NCI-H748 treated with DMSO at 0.1 percent for 48 hours (cell line): ENCODE measurements around the gene APOOL.

Experiments
- DNase-seq: peaks from one replicate; lab custom pipeline; 2025; lab: John Stamatoyannopoulos, UW

APOOL gene

DNA sequence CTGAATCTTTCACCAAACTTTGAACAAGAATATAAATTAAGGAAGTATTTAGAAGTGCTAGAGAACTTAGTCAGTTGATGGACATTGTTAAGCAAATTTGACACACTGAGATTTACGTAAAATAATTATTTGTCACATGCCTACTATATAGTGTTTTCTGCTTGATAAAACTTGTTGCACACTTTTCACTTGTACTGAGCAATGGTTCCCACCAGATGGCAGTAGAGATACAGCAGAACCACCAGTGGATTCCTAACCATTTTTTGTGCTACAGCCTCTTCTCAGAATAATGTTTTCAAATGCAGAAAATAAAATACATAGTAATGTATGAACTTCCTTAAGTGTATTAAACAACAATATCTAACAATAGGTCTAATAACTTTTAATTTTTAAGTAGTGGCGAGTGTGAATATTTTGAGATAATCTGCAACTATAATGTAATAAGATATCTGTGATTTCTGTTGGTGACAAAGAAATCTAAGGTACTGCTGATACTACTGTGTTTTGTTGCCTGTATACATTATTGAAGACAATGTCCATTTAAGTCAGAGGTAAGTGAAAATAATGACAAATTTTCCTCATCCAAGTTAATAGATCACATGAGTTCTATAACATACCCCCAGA, 81.2 kb downstream of the APOOL start:
- DNase-seq: peak; percentile 10

DNA sequence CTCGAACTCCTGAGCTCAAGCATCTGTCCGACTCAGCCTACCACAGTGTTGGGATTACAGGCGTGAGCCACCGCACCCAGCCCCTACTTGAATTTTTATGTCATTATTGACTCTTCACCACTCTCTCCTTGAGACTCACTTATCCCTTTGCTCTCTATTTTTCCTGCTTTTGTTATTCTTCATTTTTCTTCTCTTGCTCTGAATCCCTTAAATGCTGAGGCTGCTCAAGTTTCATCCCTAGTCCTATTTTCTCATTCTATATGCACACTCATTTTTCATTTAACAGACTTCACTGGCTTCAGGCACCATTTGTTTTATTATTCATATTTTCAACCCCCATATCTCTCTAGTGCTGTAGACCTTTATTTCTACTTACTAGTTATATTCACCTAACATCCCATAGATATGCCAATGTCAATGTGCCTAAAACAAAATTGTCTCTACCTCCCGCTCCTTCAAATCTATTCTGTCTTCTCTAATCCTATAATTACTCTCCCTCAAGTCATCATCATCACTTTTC, 85.7 kb downstream of the APOOL start:
- DNase-seq: no peak

DNA sequence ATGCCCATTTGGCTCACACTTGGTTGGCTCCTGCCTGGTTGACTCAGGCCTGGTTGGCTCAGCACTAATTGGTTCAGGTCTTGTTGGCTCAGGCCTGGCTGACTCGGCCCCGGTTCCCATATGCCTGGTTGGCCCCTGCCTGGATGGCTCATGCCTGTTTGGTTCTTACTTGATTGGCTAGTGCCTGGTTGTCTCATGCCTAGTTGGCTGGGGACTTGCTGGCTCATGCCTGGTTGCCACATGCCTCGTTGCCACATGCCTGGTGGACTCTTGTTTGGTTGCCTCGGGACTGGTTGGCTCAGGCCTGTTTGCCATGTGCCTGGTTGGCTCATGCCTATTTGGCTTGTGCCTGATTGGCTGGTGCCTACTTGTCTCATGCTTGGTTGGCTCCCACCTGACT, 103.7 kb downstream of the APOOL start:
- DNase-seq: no peak

DNA sequence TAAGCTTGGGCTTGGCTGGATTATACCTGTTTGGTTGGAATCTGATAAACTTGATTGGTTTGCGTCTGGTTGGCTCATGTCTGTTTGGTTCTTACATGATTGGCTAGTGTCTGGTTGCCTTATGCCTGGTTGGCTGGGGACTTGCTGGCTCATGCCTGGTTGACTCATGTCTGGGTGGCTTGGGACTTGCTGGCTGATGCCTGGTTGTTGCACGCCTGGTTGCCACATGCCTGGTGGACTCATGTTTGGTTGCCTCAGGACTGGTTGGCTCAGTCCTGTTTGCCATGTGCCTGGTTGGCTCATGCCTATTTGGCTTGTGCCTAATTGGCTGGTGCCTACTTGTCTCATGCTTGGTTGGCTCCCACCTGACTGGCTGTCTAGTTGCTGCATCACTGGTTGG, 104.5 kb downstream of the APOOL start:
- no peak for DNase-seq

DNA sequence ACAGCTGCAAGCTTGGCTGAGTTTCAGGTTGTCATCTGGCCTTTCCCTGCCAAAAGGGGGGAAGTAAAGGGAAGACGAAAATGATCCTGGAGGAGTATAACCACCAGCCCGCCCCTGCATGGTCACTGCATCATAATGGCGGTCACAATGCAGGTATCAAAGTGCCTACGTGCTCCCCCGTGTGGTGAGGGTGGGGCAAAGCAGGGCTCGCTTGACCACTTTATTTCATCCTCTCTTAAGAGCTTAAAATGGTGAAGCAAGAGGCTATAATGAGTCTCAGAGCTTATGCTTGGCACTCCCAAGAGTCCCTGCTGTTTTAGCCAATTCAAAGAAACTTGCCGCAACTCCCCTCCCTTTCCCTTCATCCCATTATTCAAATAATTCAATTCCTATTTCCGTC, 105.6 kb downstream of the APOOL start:
- no peak for DNase-seq

DNA sequence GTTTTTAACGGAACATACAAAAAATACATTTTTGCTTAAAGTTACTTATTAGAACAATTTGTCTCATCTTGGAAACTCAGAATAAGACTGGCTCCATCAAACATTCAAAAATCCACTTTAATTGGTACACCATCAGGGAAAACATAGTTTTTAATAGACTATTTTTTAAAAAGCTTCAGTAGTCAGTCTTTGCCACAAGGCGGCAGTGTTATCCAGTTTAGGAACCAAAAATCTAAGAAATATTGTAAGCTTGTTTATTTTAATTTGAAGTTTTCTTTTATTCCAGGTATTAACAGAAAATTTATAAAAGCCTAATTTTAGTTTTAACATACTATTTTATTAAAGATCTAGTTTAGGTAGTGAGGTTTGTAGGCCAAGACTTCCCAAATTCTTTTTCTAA, 107.7 kb downstream of the APOOL start:
- DNase-seq: no peak

DNA sequence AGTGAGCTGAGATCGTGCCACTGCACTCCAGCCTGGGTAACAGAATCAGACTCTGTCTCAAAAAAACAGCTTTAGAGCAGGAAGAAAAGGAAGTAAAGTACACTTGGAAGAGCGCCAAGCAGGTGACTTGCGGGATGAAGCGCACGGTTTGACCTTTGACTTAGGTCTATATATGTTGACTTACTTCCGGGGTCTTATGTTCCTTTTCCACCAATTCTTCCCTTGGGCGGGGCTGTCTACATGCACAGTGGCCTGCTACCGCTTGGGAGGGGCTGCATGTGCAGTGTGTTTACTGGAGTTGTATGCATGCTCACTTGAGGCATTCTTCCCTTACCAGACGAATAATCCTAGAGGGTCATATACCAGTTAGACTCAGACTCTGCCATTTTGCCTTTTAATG, 108.6 kb downstream of the APOOL start:
- no peak for DNase-seq

DNA sequence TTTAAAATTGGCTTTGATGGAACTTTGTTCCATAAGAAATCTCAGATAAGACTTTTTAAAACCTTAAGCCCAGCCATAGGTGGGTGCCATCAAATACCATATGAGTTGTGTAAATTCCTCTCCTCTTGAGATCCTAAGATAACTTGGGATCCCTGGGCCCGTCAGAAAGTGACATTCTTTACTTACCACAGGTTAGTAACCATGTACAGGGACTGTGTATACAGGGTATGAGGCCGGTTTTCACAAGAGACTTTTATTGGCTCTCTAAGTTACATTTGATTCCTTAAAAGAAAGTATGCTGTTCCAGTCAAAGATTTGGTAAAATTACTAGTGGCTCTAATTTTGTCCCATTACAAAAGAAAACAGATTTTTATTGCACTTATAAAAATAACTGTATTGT, 110.1 kb downstream of the APOOL start:
- DNase-seq: no peak

DNA sequence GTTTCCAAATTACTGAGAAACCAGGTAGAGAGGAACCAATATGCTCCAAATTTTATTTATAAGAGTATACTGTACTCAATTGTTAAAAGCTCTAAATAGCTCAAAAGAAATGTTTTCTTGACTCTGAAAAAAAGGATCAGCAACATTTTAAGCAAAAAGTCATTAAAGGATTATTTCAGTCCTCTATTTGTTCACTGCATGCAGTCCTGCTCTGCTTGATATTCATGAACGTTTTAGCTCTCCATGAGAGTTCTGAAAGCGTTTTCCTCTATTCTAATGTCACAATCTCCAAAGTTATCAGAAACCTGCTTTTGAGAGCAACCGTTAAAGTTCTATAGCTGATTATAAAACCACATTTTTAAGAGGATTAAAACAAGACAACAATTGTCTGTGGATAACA, 110.5 kb downstream of the APOOL start:
- no peak for DNase-seq

DNA sequence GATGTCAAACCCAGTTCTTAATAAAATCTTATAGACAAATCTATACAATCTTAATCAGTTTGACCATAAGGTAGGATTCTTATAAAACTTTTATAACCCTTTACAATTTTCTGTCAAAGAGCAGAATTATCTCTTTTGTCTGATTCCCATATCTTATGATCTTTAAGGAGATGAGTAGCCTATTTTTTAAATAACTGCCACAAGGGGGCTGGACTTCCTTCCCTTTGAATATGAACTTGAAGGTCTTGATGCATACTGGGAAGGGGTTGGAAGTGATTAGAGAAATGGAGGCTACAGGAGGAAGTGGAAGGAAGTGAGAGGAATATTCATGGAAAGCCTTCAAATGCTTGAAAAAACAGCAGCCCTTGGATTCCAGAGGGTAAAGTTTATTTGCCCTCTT, 111.1 kb downstream of the APOOL start:
- DNase-seq: no peak

DNA sequence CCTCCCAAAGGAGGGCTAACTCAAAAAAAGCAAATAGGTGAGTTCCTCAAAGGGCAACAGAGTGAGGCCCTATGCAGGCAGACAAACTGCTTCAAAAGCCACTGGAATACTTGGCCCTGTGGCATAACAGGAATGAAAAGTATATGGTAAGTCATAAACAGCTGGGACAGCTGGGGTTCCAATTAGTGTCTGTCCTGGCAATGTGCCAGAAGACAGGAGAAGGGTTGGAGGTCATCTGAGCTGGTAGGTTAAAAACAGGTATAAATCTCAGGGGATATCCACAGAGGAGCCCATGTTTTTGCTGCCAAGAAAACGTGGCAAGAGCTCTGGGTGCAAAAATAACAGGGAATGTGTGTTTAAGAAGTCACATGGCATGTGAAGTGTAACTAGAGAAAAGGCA, 111.6 kb downstream of the APOOL start:
- DNase-seq: no peak

DNA sequence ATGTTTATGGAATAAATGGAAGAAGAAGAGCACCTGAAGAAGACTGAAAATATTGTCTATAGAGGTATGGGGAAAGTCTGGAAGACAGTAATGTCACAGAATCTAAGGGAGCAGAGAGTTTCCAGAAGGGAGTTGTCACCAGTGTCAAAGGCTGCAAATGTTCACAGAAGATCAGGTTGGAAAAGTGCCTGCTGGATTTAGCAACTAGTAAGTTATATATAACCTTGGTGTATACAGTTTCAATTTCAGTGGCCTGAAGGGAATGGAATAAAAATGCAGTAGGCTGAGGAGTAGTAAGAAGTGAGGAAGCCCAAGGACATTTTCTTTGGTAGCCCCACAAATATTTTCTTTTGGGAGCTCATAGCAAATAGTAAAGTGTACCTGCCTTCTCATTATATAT, 132.7 kb downstream of the APOOL start:
- no peak for DNase-seq

DNA sequence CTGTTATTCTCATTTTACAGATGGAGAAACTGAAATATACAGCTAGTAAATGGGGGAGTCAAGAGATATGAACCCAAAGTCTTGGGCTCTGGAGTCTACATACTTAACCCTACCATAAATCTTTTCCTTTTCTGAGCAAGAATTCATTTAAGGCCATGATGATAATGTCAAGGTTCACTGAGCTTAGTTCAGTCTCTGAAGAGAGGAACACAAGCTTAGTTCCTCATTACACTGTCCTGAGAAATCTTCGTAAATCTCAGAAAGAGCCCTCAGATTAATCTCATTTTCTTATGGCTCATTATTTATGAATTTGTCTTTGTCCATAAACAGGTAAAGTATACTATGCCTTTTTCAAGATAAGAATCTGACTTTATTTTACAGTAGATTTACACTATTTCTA, 135.7 kb downstream of the APOOL start:
- no peak for DNase-seq

DNA sequence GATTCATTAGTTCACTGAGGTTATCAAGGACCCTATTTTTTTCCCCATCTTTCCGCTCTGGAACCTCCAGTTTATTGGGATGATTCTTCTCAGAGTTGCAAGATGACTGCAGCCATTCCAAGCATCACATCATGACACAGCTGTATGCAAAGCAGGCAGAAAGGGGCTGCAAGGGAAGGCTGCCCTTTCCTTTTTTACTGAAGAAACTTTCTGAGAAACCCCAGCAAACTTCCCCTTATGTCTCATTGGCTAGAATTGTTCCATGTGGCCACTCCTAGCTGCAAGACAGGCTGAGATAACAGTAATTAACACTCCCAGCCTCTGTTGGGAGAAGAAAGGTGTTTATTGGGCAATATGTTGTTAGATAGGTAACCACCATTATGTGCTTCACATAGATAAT, 137.3 kb downstream of the APOOL start:
- DNase-seq: no peak
